Measurements from ENCODE around the gene KLF15.

The KLF15 gene

DNA sequence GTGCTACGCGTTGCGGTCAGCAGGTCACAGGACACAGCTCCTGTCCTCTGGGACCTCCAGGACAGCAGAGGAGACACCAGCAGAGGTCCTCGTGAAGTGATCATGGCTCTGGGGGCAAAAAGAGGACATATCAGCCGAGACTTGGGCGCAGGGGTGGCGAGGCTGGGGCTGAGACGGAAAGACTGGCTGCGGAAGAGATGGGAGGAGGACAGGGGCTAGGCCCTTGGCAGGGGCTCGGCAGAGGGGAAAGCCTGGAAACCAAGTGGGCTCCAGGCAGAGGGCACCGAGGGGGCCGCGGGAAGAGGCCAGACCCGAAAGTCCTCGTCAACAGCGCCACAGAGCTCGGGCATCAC lies 32.6 kb upstream of the KLF15 start:
- no peak overlapping the region for H3K4me3 ChIP-seq (ENCODE audit: low read depth, low read length)

- no peak overlapping the region for H3K4me3 ChIP-seq (ENCODE audit: low read depth, low read length)
These were observed 32.0 kb upstream of the KLF15 start for GRCh38 chr3:126389112-126389793.

GRCh38 chr3:126381966-126382365 lies 24.8 kb upstream of the KLF15 start:
- no peak overlapping the region for H3K4me3 ChIP-seq (ENCODE audit: low read depth, low read length)

GRCh38 chr3:126380011-126380768 lies 23.0 kb upstream of the KLF15 start:
- H3K4me3 ChIP-seq (ENCODE audit: low read depth, low read length), result no peak overlapping the region

DNA sequence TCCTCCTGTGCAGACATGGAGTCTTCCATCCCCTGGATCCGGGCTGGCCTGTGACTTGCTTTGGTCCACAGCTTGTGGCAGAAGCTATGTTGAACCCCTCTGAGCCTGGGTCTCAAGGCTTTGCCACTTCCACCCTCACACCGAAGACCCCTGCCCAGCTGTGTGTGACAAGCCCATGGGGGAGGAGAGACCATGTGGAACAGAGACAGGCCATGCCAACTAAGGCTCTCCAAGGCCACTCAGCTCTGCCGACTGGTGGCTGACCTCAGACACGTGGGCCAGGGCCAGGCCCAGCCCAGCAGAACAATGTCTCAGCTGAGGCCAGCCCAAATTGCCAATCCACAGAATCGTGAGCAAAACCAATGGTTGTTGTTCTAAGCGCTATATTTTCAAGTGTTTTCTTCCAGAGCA lies 21.1 kb upstream of the KLF15 start:
- no peak overlapping the region for H3K4me3 ChIP-seq (ENCODE audit: low read depth, low read length)

DNA sequence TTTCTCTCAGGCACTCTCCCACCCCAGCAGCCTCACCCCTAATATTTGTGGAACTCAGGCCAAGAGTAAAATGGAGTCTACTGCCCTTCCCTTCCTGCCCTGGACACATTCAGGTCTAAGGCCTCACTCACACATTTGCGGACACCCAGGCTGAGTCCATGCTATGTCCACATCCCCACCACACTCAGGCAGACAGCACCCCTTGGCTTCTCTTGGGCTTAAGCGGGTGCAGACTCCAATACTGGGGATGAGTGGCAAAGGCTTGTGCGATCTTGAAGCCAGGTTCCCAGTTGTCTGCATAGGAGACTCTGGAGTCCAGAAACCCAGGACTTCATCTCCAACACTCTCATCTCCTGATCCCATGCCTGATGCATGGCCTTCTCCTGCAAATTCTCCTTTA lies 20.0 kb upstream of the KLF15 start:
- no peak overlapping the region for H3K4me3 ChIP-seq (ENCODE audit: low read depth, low read length)

DNA sequence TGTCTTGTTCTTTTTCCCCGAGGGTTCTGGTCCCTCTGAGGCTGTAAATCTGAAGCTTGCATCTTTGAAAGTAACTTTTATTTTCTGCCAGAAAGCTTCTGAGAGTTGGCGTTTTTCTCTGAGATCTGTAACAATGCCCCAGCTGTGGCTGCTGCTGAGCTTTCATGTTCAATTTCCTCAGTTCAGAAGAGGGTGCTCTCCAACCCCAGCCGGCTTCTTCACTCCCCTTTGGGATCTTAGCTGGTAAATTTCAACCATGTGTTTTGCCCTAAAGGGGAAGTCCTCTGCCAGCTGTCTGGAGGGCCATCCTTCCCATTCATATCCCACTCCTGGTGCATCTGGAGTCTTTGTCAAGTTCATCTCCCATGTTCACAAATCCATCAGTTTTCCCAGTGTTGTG lies 19.2 kb upstream of the KLF15 start:
- H3K4me3 ChIP-seq (ENCODE audit: low read depth, low read length), result no peak overlapping the region

DNA sequence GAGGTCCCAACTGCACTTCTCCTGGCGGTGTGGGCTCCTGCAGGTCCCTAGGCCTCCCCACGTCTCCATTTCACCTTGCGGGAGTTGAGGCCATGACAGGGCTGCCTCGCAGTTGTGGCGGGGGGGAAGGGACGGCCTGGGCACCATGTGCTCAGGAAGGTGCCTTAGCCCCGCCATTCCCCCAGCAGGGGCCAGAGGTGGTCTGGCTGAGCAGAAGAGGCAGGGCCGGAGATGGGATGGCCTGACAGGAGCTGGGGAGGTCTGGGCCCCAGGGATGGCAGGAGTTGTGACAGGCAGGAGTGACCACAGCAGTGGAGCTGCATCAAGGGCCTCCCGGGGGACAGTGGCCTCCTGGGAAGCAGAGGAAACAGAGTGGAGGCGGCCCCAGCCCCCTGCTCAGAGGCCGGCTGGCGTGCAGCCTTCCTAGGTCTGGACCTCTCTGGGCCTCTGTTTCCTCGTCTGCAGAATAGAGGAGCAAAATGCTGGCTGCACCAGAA lies 18.7 kb upstream of the KLF15 start:
- H3K4me3 ChIP-seq (ENCODE audit: low read depth, low read length), result no peak overlapping the region

- no peak overlapping the region for H3K4me3 ChIP-seq (ENCODE audit: low read depth, low read length)
These were observed 16.7 kb upstream of the KLF15 start for GRCh38 chr3:126373682-126374601.

DNA sequence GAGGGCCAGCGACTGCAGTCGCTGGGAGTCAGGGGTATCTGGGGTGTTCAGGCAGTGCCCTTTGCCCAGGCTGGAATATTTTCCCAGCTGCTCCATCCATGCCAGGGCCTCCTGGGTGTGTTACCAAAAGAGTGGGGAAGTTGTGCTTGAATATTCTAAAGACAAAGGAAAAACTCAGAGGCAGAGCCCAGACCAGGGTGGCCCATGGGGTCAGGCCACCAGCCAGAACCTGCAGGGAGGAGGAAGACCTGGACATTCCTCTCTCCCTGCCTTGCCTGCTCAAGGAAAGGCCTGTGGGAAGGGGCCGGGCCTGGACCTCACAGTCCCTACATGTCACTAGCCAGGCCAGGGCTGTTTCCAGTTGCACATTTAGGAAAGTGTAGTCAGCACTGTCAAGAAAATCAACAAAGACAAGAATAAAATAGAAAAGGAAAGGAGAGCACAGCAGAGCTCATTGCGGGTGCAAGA lies 16.0 kb upstream of the KLF15 start:
- H3K4me3 ChIP-seq (ENCODE audit: low read depth, low read length), result no peak overlapping the region

DNA sequence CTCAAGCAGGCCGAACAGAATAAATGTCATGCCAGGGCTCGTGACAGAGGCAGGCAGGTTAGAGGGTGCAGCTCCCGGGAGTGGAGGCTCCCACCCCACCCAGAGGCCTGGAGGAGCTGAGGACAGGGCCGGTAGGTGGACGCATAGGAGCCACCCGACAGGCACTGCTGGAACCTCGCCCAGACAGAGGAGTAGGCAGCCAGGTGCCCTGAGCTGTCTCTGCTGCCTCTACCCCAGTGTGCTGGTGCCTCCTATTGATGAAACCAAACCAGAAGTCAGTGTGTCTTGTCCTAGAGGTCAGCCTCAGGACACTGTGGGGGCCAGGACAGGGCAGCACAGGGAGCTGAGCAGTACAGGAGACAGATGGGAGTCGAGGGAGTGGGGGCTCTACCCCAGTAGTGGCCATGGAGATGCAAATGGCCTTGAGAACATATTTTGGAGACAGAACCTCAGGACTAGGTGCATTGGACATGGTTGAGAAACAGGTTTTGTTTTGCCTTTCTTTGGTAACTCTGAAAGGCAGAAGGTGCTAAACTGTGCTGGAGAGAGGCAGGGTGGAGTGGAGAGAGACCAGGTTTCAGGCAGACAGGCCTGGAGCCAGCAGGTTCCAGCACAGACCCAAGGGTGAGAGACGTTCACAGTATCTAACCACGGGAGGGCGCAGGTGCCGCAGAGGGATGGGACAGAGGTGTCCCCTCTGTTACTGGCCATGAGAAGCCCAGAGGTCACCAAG lies 15.4 kb upstream of the KLF15 start:
- H3K4me3 ChIP-seq (ENCODE audit: low read depth, low read length), result no peak overlapping the region

DNA sequence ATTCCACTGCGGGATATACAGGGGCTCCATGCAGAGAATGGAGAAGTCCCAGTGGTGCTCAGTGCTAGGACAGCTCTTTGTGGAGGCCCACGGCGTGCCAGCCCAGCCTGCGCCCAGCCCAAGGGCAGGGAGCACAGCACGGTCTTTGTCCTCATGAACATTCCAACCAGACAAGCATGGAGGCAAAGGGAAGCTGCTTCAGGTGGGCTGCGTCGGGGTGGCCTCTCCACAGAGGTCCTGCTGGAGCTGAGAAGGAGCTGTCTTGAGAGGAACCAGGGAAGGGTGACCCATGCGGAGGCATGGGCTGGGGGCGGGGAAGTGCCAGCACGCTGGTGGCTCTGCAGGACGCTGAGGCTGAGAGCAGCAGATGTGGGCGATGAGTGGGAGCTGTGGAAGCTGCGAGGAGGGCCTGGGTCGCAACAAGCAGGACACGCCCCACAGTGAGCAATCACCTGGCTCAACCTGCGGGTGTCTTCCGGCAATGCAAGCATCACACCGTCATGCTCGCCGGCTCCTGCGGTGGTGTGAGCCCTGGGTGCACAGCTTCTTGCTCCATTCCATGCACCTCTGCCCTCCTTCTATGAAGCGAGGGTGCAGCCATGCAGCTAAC lies 14.0 kb upstream of the KLF15 start:
- no peak overlapping the region for H3K4me3 ChIP-seq (ENCODE audit: low read depth, low read length)

- no peak overlapping the region for H3K4me3 ChIP-seq (ENCODE audit: low read depth, low read length)
These were observed 13.4 kb upstream of the KLF15 start for GRCh38 chr3:126370606-126371005.

- H3K4me3 ChIP-seq (ENCODE audit: low read depth, low read length), result no peak overlapping the region
These were observed 12.8 kb upstream of the KLF15 start for GRCh38 chr3:126370055-126370454.

DNA sequence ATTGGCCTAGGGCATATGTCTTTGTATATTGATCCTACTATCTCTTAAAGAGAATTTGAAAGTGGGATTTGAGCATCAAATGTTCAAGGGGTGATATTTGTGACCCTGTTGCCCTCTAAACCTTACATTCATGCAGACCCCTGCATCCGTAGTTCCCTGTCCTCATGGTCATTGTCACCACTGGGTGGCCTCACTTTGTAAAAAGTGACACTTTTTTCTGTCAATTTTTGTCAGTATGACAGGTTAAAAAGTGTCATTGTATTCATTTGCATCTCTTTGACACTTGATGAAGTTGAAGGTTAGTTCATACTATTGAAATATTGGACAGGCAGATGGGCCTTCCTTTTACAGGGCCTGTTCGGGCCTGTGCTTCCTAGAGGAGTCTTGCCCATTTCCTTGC lies 12.3 kb upstream of the KLF15 start:
- H3K4me3 ChIP-seq (ENCODE audit: low read depth, low read length), result no peak overlapping the region

- no peak overlapping the region for H3K4me3 ChIP-seq (ENCODE audit: low read depth, low read length)
These were observed 10.2 kb upstream of the KLF15 start for GRCh38 chr3:126367316-126367805.

DNA sequence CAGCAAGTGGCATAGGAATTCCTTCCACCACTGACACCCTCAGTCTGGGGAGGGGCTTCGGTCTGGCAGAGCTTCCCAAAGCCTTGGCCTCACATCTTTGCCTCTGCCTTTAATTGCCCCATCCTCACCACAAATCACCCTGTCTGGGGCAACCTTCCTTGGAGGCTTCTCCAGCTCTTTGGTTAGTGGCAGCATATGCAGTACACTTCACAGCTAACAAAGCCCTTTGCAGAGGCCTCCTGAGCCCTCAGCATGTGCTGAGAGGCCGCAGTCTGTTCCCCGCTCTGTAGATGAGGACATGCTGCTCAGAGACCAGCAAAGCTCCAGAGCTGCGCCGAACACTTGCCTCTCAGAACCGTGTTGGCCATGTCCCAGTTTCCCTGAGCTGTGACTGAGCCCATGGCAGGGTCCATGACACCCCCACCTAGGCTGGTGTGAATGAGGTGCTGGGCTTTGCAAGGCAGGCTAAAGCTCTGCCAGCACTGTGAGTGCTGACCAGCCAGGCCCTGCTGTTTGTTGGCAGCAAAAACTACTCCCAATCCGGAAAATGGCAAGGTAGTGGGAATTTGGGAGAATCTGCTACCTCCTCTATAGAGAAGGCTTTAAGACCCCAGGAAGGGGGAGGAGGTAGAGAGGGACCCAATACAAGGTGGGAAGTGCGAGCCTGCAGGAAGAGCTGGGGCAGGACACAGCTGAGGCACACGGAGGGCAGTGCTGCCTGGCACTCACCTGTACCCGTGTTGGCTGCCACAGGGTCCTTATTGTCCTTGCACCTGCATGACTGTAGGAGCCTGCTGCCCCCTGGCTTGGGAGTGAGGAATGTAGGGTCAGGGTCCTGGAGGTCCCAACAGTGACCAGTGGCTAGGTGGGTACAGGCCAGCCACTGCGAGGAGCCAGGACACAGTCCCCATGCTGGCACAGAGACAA lies 8.4 kb upstream of the KLF15 start:
- H3K4me3 ChIP-seq (ENCODE audit: low read depth, low read length), result no peak overlapping the region

- no peak overlapping the region for H3K4me3 ChIP-seq (ENCODE audit: low read depth, low read length)
These were observed 7.6 kb upstream of the KLF15 start for GRCh38 chr3:126364731-126365301.
